ENCODE data around the gene FAM237A. TPM values are rescaled to one million over a fixed set of nuclear protein-coding genes. Genes with fewer than 3 reads are reported as not detected.

Gene FAM237A
- total RNA-seq (not detected), polyA plus RNA-seq (not detected)
- long read RNA-seq, donor 1: 0 reads
- long read RNA-seq, donor 2: 0 reads

DNA sequence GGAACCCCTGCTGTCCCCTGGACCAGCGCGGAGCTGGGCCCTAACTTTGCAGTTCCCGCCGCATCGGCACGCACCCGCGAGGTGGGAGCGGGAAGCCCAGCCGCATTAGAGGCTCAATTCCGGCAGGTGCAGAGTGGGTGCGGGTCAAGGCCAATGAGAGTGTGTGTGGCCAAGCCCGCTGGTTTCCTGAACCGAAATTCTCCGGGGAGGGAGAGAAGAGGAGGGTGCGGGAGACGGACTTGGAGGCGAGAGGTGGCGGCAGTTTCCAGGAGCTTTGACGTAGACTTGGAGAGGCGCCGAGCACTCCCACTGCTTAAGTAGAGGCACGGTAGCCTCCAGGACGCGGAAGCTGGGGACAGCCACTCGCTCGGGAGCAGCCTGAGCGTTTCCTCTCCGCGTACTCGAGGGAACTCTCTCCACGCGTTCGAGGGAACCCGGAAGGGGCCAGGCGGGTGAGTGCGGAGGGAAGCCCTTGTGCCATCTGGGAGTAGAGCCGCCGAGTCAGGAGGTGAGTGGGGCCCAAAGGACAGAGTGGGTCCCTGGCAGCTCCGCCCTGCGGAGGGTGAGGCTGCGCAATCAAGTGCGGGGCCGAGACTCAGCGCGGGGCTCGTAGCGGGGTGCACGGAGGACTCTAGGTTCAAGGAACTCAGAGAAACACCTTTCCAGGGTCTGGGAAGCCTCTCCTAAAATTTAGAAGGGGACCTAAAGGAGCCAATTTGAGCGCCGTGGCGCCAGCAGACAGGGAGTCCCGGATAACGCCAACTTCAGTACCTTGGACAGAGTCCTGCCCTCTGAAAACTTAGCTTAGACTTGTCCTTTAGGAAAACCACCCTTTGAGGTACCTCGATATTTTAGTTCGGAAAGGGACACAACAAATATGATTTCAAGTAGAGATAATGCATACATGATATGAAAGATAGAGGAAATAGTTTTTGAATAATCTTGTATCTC, at the start of gene FAM237A:
TSS of gene FAM237A (plus strand) at position 413 of the 951 bp plus-strand sequence. CDS start 1,750 bp downstream, outside the sequence.
- H3K4me1 ChIP-seq: no peaks in the 10 kb centered on the region
- peaks cover 0 to 37% (median 14%) of the 10 kb centered on the region in 3 donors for H3K27me3 ChIP-seq (ENCODE audit: insufficient read depth in 3 of 3, low read length in 2 of 3)
- no peak within 1 kb of the TSS for H3K27ac ChIP-seq
- H3K36me3 ChIP-seq (ENCODE audit: insufficient read depth in 1 of 2, low read depth in 1 of 2): no peaks in the 10 kb centered on the region
- TF ChIP-seq, protein P1, sequence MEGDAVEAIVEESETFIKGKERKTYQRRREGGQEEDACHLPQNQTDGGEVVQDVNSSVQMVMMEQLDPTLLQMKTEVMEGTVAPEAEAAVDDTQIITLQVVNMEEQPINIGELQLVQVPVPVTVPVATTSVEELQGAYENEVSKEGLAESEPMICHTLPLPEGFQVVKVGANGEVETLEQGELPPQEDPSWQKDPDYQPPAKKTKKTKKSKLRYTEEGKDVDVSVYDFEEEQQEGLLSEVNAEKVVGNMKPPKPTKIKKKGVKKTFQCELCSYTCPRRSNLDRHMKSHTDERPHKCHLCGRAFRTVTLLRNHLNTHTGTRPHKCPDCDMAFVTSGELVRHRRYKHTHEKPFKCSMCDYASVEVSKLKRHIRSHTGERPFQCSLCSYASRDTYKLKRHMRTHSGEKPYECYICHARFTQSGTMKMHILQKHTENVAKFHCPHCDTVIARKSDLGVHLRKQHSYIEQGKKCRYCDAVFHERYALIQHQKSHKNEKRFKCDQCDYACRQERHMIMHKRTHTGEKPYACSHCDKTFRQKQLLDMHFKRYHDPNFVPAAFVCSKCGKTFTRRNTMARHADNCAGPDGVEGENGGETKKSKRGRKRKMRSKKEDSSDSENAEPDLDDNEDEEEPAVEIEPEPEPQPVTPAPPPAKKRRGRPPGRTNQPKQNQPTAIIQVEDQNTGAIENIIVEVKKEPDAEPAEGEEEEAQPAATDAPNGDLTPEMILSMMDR (IDR thresholded peaks at IDR 0.05): no peak
- peak in 1 of 2 donors; percentile 12 for DNase-seq
- 3 to 4% (median 3%) methylated on average over 56 of the region's 56 CpGs for WGBS, 3 donors
- no peak for ATAC-seq
- H3K9me3 ChIP-seq: no peaks in the 10 kb centered on the region
- intact Hi-C loops (cut with DNase I): no loop called here
- H3K4me3 ChIP-seq: no peak within 1 kb of the TSS

DNA sequence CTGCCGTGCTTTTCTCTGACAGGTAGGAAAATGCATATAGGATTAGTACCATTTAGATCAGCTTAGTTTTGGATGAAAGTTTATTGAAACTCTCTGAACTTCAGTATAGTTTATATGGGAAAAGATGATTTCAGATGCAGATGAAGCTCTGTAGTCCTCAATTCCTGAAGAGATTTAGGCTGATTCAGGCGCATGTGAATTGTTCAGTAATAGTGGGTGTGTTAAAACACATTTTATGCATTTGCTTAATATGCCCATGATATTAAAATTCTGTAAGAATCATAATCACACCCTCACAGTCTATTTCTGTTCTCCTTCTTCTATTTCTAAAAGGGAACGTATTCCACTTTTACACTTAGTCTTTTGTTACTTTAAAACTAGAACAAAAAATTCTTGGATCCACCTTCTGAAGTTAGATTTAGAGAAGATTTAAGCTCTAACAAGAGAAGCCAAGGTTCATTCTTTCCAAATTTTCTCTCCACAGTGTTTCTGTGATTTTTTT, 44.5 kb upstream of the FAM237A start:
- WGBS, 3 donors: 93 to 97% (median 94%) methylated on average over 3 of the region's 3 CpGs
- intact Hi-C loops (cut with DNase I): no loop called here
- TF ChIP-seq, protein P1 (IDR thresholded peaks at IDR 0.05): no peak
- Histone ChIP-seq H3K9me3 (no peaks in the 10 kb centered on the region), H3K27me3 (ENCODE audit: insufficient read depth in 3 of 3, low read length in 2 of 3) (no peaks in the 10 kb centered on the region), H3K36me3 (ENCODE audit: insufficient read depth in 1 of 2, low read depth in 1 of 2) (peaks cover 0 to 20% of the 10 kb centered on the region in 2 donors), H3K4me3 (no peak overlapping the region), H3K4me1 (no peaks in the 10 kb centered on the region), H3K27ac (no peak overlapping the region)
- ATAC-seq (no peak), DNase-seq (no peak)

DNA sequence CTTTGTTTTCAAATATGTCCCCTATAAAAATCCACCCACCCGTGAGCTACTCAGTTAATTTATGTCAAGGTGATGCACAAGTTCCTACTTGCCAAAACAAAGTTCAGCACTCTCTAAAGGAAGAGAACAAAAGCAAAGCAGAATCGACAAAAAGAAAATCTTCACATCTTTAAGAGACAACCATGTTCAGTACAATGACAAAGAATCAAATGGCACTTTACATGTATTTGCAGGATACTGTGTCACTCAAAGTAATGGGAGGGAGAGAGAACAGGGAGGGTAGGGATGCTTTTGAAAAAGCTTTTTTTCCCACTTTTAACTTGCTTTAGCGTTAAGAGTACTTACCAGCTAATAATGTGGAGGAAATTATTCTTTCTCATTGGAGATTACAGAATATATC, 39.0 kb upstream of the FAM237A start:
- intact Hi-C loops (cut with DNase I): no loop called here
- Histone ChIP-seq H3K9me3 (no peaks in the 10 kb centered on the region), H3K4me3 (no peak overlapping the region), H3K4me1 (no peaks in the 10 kb centered on the region), H3K36me3 (ENCODE audit: insufficient read depth in 1 of 2, low read depth in 1 of 2) (peaks cover 0 to under 1% of the 10 kb centered on the region in 2 donors), H3K27me3 (ENCODE audit: insufficient read depth in 3 of 3, low read length in 2 of 3) (no peaks in the 10 kb centered on the region), H3K27ac (no peak overlapping the region)
- TF ChIP-seq, protein P1 (IDR thresholded peaks at IDR 0.05): no peak
- ATAC-seq (no peak), DNase-seq (no peak)
- WGBS, 3 donors: 81 to 90% (median 87%) methylated on average over 3 of the region's 3 CpGs

DNA sequence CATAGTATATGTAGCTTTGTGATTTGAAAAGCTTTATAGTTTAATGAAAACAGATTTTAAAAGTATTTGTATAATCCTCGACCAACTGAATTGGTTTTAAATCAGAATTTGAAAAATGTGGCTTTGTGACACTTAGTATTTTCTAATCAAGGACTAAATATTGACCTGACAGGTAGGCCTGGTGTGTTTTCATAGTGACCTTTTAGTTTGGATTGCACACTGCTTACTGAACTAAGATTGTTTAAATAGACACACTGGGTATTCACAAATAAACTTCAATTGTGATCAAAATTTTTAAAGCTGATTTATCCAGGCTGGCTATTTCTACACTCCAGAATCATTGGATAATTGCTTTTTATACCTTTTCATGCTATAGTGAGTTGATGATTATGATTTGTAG, 31.8 kb upstream of the FAM237A start:
- no peaks in the 10 kb centered on the region for H3K9me3 ChIP-seq
- H3K36me3 ChIP-seq (ENCODE audit: insufficient read depth in 1 of 2, low read depth in 1 of 2): no peaks in the 10 kb centered on the region
- no peak overlapping the region for H3K27ac ChIP-seq
- DNase-seq: no peak
- WGBS, 3 donors: 73 to 81% (median 77%) methylated on average over 1 of the region's 1 CpG
- no peak for ATAC-seq
- no peak overlapping the region for H3K4me3 ChIP-seq
- TF ChIP-seq, protein P1 (IDR thresholded peaks at IDR 0.05): no peak
- no peaks in the 10 kb centered on the region for H3K27me3 ChIP-seq (ENCODE audit: insufficient read depth in 3 of 3, low read length in 2 of 3)
- intact Hi-C loops (cut with DNase I): no loop called here
- no peaks in the 10 kb centered on the region for H3K4me1 ChIP-seq
